HG03045 (cell line): ENCODE results near the gene TMEM72.

ENCODE experiments used
- ATAC-seq: cut with Tn5 transposase; IDR thresholded peaks from one replicate; pipeline ENCODE4 v1.9.1; 2021; ENCODE audit warnings: mild to moderate bottlenecking, moderate library complexity; ENCODE audit not compliant: unreplicated experiment

The TMEM72 gene

DNA sequence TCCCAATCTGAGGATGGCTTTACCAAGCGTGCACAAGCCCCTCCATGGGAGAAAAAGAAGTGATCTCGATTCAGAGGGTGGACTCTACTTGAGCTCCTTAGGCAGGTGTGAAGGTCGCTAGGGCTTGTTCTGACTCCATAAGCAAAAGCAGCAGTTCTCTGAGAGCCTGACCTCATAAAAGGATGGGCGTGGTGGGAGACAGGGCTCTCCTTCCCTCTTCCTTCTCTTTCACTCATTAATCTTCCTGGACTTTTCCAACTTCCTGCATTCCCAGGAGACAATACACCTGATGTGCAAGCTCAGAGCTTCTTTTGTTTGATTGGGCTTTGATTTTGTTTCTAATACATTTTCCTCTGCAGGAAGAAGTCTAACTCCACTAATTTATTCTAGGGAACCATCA, 22.3 kb upstream of the TMEM72 start:
- ATAC-seq, result no peak

GRCh38 chr10:44889834-44890233, 21.3 kb upstream of the TMEM72 start:
- ATAC-seq, result no peak

DNA sequence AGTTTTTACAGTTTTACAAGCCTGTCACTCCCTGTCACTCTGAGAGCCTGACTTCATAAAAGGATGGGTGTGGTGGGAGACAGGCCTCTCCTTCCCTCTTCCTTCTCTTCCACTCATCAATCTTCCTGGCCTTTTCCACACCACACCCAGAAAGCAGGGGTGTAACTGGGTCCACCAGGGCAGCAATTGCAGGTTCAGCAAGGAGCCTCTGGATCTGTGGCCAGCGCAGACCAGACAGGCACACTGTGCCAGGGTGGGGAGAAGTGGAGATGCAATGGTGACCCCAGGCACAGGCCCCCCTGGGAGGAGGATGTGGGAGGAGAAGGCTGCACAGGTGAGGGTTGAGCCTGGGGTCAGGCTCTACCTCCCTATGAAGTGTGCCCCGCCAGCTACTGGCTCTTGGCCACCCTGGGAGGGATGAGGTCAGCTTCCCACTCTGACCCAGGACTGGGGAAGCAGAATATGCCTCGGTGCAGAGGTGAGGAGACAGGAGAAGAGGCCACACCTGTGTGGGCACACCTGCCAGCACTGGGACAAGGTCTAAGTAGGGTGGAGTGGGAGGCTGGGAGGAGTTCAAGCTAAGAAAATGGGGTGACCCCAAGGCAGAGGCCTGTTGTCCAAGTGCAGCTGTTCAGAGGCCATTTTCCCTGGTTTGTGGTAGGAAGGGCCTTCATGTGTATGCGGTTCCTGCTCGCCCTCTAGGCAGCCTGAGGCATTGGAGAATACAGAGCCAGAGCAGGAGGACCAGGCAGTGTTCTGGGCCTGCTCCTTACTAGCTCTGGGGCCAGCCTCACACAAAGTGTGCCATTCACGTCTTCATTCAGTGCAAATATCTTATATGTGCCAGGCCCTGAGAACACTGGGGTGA, 20.2 kb upstream of the TMEM72 start:
- ATAC-seq, result no peak

DNA sequence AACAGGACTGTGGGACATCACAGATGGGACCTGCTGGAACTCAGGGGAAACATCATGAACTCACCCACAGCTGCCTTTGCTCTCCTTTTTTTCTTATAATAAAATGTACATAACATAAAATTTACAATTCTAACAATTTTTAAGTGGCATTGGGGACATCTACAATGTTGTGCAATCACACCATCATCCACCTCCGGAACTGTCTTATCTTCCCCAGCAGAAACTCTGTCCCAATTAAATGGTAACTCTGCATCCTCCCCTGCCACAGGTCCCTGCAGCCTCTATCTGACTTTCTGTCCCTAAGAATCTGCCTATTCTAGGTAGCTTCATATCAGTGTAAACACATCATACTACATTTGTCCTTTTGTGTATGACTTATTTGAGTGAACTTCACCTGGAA, 19.4 kb upstream of the TMEM72 start:
- no peak for ATAC-seq

GRCh38 chr10:44893604-44894468, 17.3 kb upstream of the TMEM72 start:
- no peak for ATAC-seq

- no peak for ATAC-seq
Observed at GRCh38 chr10:44894691-44895090, 16.4 kb upstream of the TMEM72 start.

- no peak for ATAC-seq
Observed at GRCh38 chr10:44895280-44895679, 15.9 kb upstream of the TMEM72 start.

- ATAC-seq, result no peak
Observed at GRCh38 chr10:44897049-44897448, 14.1 kb upstream of the TMEM72 start.

- ATAC-seq, result no peak
Observed at GRCh38 chr10:44898665-44899064, 12.5 kb upstream of the TMEM72 start.

- no peak for ATAC-seq
Observed at GRCh38 chr10:44899450-44900080, 11.6 kb upstream of the TMEM72 start.

GRCh38 chr10:44902941-44903545, 8.1 kb upstream of the TMEM72 start:
- no peak for ATAC-seq

DNA sequence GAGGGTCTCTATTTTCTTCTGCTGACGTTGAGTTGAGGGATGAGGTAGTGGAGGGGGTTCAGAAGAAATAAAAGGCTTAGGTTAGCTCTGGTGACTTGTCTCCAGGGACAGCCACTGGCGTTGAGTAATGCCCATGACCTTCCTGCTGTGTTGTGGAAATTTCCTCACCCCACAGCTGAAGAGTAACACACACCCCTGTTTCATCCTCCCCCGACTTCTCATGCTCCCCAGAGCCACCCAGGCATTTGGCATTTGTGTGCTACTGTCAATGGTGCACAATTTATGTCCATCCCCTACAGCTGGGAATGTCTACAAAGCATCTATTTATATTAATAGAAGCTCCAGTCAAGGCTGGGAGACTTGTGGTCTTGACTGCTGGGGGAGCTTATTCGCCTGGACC, 4.7 kb upstream of the TMEM72 start:
- ATAC-seq, result no peak

GRCh38 chr10:44907556-44907955, 3.6 kb upstream of the TMEM72 start:
- no peak for ATAC-seq

- no peak for ATAC-seq
Observed at GRCh38 chr10:44908066-44908749, 2.9 kb upstream of the TMEM72 start.

GRCh38 chr10:44908936-44909630, 2.1 kb upstream of the TMEM72 start:
- no peak for ATAC-seq

- no peak for ATAC-seq
Observed at GRCh38 chr10:44909910-44910309, 1.2 kb upstream of the TMEM72 start.

GRCh38 chr10:44910602-44911001, 535 bp upstream of the TMEM72 start:
- ATAC-seq, result no peak

DNA sequence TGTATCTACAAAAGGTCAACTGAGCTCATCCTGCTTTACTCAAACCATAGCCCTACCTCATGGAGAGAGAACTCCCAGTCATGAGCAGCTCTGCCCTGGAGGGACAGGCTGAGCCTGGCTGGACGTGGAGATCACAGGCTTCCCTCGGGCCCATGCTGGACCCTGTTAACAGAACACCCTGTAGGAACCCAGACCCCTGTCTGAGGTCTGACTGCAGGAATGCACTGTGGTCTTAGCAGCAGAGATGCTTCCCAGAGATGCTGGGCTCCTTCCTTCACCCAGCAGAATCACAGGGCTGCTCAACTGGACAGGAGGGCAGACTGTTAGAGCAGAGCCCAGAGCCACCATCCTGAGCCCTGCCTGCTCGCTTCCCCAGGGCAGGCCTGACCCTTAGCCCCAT, 814 bp downstream of the TMEM72 start:
- no peak for ATAC-seq

DNA sequence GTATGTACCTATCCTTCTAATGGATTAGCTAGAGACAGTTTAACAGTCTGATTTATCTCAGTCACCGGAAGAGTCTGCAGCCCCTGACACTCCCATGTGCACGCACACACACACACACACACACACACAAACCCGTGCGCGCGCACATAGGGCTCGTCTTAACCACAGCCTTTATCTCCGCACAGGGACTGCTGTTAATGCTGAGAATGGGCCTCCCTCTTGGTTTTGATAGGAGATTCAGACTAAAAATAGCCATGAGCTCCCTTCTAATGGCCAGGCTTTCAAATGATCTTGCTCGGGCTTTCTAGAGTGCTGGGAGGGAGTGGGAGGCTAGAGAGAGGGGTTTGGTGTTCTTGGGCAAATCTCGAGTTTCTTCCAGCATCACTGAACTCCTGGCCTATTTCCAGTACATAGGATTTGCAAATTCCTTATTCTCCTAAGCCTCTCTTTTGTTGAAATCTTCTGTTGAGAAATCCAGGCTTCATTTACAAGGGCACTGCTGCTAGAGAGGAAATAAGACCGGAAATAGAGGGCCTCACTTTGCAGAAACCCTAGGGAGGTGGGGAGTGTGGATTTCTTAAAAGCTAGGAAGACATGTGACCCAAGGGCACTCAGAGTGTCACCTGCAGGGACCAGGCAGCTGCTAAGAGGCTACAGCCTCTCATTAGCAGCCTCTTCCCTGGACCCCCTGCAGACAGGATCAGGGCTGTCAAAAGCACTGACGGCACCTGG, 2.4 kb downstream of the TMEM72 start:
- ATAC-seq, result no peak
